Liver (tissue), 9 donors: ENCODE results near the gene ROBO2. TPM values are rescaled to one million over a fixed set of nuclear protein-coding genes. Genes with fewer than 3 reads are reported as not detected.

Experiments used
- DNase-seq: peaks from one replicate; pipeline ENCODE4 v3.0.0-alpha.2; 2017; ENCODE audit warnings: low spot score
- H3K27ac ChIP-seq, 2 donors: one replicate each; pipeline ENCODE4 v1.7.0; 2013; ENCODE audit warnings: inconsistent platforms in 2 of 2, low read length in 2 of 2, control low read depth in 1 of 2, low read depth in 1 of 2, mild to moderate bottlenecking in 1 of 2
- H3K27me3 ChIP-seq, 4 donors: one replicate each; pipeline versions ENCODE4 v1.6.1 to v1.7.0; 2013; ENCODE audit warnings: low read length in 3 of 4, inconsistent platforms in 1 of 4, mild to moderate bottlenecking in 1 of 4, moderate library complexity in 1 of 4; ENCODE audit not compliant: control insufficient read depth in 4 of 4, insufficient read depth in 4 of 4
- H3K36me3 ChIP-seq, 4 donors: one replicate each; pipeline versions ENCODE4 v1.6.1 to v1.7.0; 2013; ENCODE audit warnings: low read length in 3 of 4, mild to moderate bottlenecking in 3 of 4, low read depth in 1 of 4, moderate library complexity in 1 of 4; ENCODE audit not compliant: control insufficient read depth in 4 of 4, insufficient read depth in 3 of 4
- H3K4me1 ChIP-seq, 4 donors: one replicate each; pipeline versions ENCODE4 v1.6.1 to v1.7.0; 2013; ENCODE audit warnings: low read length in 3 of 4, mild to moderate bottlenecking in 3 of 4, moderate library complexity in 1 of 4; ENCODE audit not compliant: control insufficient read depth in 4 of 4, insufficient read depth in 4 of 4
- H3K4me3 ChIP-seq, 3 donors: one replicate each; pipeline versions ENCODE4 v1.6.1 to v1.7.0; 2013; ENCODE audit warnings: low read length in 3 of 3, control low read depth in 1 of 3, low read depth in 1 of 3, mild to moderate bottlenecking in 1 of 3
- H3K9ac ChIP-seq, 2 donors: one replicate each; pipeline ENCODE4 v1.7.0; 2013; ENCODE audit warnings: low read length in 2 of 2, mild to moderate bottlenecking in 2 of 2, moderate library complexity in 2 of 2, control low read depth in 1 of 2, low read depth in 1 of 2
- H3K9me3 ChIP-seq, 4 donors: one replicate each; pipeline versions ENCODE4 v1.6.1 to v1.7.0; 2013; ENCODE audit warnings: low read length in 3 of 4; ENCODE audit not compliant: control insufficient read depth in 4 of 4
- EGR1 ChIP-seq, 2 donors: IDR thresholded peaks; 2 replicates each; pipeline ENCODE4 v1.6.1; 2016 to 2018; ENCODE audit warnings: antibody characterized with exemption in 2 of 2, low read depth in 2 of 2
- FOXA1 ChIP-seq: IDR thresholded peaks from 2 replicates; pipeline ENCODE4 v1.6.1; 2016; ENCODE audit warnings: antibody characterized with exemption
- FOXA2 ChIP-seq: IDR thresholded peaks from 2 replicates; pipeline ENCODE4 v1.6.1; 2016; ENCODE audit warnings: antibody characterized with exemption
- GABPA ChIP-seq, 2 donors: IDR thresholded peaks in 1 of 2; conservative IDR thresholded peaks in 1 of 2; 2 replicates each; pipeline ENCODE4 v1.6.1; 2016; ENCODE audit warnings: antibody characterized with exemption in 2 of 2, mild to moderate bottlenecking in 1 of 2, moderate library complexity in 1 of 2
- HNF4G ChIP-seq: IDR thresholded peaks from 2 replicates; pipeline ENCODE4 v1.6.1; 2016; ENCODE audit warnings: antibody characterized with exemption
- JUND ChIP-seq, 2 donors: IDR thresholded peaks; 2 replicates each; pipeline ENCODE4 v1.6.1; 2016; ENCODE audit warnings: antibody characterized with exemption in 2 of 2
- NR2F2 ChIP-seq: IDR thresholded peaks from 2 replicates; pipeline ENCODE4 v1.6.1; 2016; ENCODE audit warnings: antibody characterized with exemption
- RAD21 ChIP-seq, 2 donors: IDR thresholded peaks; 2 replicates each; pipeline ENCODE4 v1.6.1; 2016; ENCODE audit warnings: antibody characterized with exemption in 2 of 2, mild to moderate bottlenecking in 2 of 2
- RXRA ChIP-seq, 2 donors: IDR thresholded peaks; 2 replicates each; pipeline ENCODE4 v1.6.1; 2017 to 2018; ENCODE audit warnings: antibody characterized with exemption in 2 of 2, mild to moderate bottlenecking in 1 of 2
- SP1 ChIP-seq: IDR thresholded peaks from 2 replicates; pipeline ENCODE4 v1.6.1; 2018; ENCODE audit warnings: antibody characterized with exemption, mild to moderate bottlenecking
- WGBS: extraction: QIAGEN DNeasy Blood & Tissue Kit; methylation state at CpG from one replicate; pipeline ENCODE4 v1.1.7; 2013; 5-methylcytosine and 5-hydroxymethylcytosine counted together
- polyA plus RNA-seq, 2 donors: library from polyadenylated mRNA; stranded (reverse) in 1 of 2; unstranded in 1 of 2; fragments of 200-250 nt in 1 of 2; fragments of >200 nt in 1 of 2; fragmentation: Nextera tagmentation in 1 of 2; extraction: Ambion mirVana in 1 of 2; gene quantifications; one replicate each; pipeline versions ENCODE4 v1.2.1 to v1.2.3, GENCODE V29; 2013 to 2015
- total RNA-seq, 2 donors: library from RNA; depleted of rRNA; stranded (reverse); fragments of >200 nt; gene quantifications; one replicate each; pipeline ENCODE4 v1.2.3, GENCODE V29; 2014
- TF ChIP-seq, protein P1 (sequence below): IDR thresholded peaks from 2 replicates; pipeline ENCODE4 v1.6.1; 2016; ENCODE audit warnings: antibody characterized with exemption, mild to moderate bottlenecking
- TF ChIP-seq, protein P2 (sequence below): IDR thresholded peaks from 2 replicates; pipeline ENCODE4 v1.6.1; 2016; ENCODE audit warnings: antibody characterized with exemption
- TF ChIP-seq, protein P3 (sequence below): IDR thresholded peaks from 2 replicates; pipeline ENCODE4 v1.6.1; 2016; ENCODE audit warnings: antibody characterized with exemption
- TF ChIP-seq, protein P4 (sequence below): fragments of 150-350 bp; IDR thresholded peaks from 2 replicates; pipeline ENCODE4 v1.5.1; 2017; ENCODE audit warnings: improper control_type of control experiment, low read depth, low read length; ENCODE audit not compliant: missing input control
- donor health status: healthy.
- donor health status: healthy.
- donor health status: healthy.
- donor health status: healthy.
- donor health status: healthy.

The ROBO2 gene
- total and polyA plus RNA-seq, 4 donors: 0.22 to 19.4 (median 1.1) TPM

DNA sequence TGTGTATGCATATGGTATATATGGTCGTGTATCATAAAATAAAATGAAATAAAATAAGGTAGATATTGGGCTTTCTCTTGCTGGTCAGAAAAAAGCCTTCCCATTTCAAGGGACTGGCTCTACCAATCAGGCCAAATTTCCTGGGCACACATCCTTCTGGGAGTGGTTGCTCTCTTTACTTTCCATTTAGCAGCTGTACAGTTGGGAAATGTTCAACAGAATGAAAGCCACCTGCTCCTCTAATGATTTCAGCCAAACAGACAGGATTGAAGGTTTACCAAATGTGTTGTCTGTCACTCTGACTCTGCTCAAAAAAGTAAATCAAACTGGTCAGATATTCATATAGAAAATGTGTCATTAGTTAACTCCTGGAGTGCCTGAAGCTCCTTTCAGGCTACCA, 380.4 kb downstream of the ROBO2 start:
- H3K9me3 ChIP-seq: no peaks in the 10 kb centered on the region
- H3K9ac ChIP-seq: no peak overlapping the region
- no peak overlapping the region for H3K4me3 ChIP-seq
- DNase-seq: no peak
- H3K4me1 ChIP-seq: no peaks in the 10 kb centered on the region
- TF ChIP-seq HNF4G (no peak), JUND (IDR thresholded peaks at IDR 0.05) (no peak)
- TF ChIP-seq, protein P1, sequence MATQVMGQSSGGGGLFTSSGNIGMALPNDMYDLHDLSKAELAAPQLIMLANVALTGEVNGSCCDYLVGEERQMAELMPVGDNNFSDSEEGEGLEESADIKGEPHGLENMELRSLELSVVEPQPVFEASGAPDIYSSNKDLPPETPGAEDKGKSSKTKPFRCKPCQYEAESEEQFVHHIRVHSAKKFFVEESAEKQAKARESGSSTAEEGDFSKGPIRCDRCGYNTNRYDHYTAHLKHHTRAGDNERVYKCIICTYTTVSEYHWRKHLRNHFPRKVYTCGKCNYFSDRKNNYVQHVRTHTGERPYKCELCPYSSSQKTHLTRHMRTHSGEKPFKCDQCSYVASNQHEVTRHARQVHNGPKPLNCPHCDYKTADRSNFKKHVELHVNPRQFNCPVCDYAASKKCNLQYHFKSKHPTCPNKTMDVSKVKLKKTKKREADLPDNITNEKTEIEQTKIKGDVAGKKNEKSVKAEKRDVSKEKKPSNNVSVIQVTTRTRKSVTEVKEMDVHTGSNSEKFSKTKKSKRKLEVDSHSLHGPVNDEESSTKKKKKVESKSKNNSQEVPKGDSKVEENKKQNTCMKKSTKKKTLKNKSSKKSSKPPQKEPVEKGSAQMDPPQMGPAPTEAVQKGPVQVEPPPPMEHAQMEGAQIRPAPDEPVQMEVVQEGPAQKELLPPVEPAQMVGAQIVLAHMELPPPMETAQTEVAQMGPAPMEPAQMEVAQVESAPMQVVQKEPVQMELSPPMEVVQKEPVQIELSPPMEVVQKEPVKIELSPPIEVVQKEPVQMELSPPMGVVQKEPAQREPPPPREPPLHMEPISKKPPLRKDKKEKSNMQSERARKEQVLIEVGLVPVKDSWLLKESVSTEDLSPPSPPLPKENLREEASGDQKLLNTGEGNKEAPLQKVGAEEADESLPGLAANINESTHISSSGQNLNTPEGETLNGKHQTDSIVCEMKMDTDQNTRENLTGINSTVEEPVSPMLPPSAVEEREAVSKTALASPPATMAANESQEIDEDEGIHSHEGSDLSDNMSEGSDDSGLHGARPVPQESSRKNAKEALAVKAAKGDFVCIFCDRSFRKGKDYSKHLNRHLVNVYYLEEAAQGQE: no peak
- H3K36me3 ChIP-seq: no peaks in the 10 kb centered on the region
- WGBS: 89% methylated on average over 1 of the region's 1 CpG
- H3K27me3 ChIP-seq: no peaks in the 10 kb centered on the region
- H3K27ac ChIP-seq: no peak overlapping the region

DNA sequence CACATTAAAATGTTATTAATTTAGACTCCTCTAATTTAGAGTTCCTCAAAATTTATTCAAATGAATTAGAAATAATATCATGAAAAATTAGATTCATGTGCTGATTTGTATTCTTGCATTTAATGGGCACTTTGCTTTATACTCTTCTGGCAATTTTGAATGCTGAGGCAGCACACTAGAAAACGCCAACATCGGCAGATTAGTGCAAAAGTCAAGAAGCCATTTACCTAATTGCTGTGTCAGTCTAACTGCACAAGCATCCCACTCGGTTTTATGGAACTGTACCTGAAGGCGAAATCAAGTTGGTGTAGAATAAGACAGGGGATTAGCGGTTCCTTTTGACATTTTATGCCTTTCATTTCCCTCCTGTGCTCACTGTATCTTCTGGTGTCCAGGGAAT, 382.0 kb downstream of the ROBO2 start:
- TF ChIP-seq EGR1 (IDR thresholded peaks at IDR 0.05; ENCODE audit: low read depth in 2 of 2): no peak
- TF ChIP-seq JUND (IDR thresholded peaks at IDR 0.05): no peak
- no peak for TF ChIP-seq FOXA2
- TF ChIP-seq, protein P2, sequence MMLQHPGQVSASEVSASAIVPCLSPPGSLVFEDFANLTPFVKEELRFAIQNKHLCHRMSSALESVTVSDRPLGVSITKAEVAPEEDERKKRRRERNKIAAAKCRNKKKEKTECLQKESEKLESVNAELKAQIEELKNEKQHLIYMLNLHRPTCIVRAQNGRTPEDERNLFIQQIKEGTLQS: no peak
- TF ChIP-seq SP1: no peak
- TF ChIP-seq RXRA (IDR thresholded peaks at IDR 0.05): no peak
- TF ChIP-seq FOXA1: no peak
- no peak for TF ChIP-seq NR2F2
- TF ChIP-seq, protein P3, sequence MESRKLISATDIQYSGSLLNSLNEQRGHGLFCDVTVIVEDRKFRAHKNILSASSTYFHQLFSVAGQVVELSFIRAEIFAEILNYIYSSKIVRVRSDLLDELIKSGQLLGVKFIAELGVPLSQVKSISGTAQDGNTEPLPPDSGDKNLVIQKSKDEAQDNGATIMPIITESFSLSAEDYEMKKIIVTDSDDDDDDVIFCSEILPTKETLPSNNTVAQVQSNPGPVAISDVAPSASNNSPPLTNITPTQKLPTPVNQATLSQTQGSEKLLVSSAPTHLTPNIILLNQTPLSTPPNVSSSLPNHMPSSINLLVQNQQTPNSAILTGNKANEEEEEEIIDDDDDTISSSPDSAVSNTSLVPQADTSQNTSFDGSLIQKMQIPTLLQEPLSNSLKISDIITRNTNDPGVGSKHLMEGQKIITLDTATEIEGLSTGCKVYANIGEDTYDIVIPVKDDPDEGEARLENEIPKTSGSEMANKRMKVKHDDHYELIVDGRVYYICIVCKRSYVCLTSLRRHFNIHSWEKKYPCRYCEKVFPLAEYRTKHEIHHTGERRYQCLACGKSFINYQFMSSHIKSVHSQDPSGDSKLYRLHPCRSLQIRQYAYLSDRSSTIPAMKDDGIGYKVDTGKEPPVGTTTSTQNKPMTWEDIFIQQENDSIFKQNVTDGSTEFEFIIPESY: no peak
- TF ChIP-seq, protein P1: no peak
- TF ChIP-seq GABPA (IDR thresholded peaks at IDR 0.05 in 1 of 2, conservative IDR thresholded peaks at IDR 0.05 in 1 of 2): no peak
- TF ChIP-seq, protein P4, sequence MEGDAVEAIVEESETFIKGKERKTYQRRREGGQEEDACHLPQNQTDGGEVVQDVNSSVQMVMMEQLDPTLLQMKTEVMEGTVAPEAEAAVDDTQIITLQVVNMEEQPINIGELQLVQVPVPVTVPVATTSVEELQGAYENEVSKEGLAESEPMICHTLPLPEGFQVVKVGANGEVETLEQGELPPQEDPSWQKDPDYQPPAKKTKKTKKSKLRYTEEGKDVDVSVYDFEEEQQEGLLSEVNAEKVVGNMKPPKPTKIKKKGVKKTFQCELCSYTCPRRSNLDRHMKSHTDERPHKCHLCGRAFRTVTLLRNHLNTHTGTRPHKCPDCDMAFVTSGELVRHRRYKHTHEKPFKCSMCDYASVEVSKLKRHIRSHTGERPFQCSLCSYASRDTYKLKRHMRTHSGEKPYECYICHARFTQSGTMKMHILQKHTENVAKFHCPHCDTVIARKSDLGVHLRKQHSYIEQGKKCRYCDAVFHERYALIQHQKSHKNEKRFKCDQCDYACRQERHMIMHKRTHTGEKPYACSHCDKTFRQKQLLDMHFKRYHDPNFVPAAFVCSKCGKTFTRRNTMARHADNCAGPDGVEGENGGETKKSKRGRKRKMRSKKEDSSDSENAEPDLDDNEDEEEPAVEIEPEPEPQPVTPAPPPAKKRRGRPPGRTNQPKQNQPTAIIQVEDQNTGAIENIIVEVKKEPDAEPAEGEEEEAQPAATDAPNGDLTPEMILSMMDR: no peak
- TF ChIP-seq RAD21 (IDR thresholded peaks at IDR 0.05): no peak
- Histone ChIP-seq H3K9ac (no peak overlapping the region), H3K27me3 (no peaks in the 10 kb centered on the region), H3K4me1 (no peaks in the 10 kb centered on the region), H3K9me3 (no peaks in the 10 kb centered on the region), H3K27ac (no peak overlapping the region), H3K36me3 (no peaks in the 10 kb centered on the region), H3K4me3 (no peak overlapping the region)
- WGBS: 87% methylated on average over 5 of the region's 5 CpGs
- no peak for DNase-seq
